HUES6 (cell line): ENCODE results near the gene OR10D3.
"Not testable (repeated sequence)": the region's sequence is repeated elsewhere in the genome, so short reads cannot be mapped to it uniquely, and the experiment has no call there.

Experiments used
- H3K27ac ChIP-seq: 2 replicates; pipeline ENCODE4 v1.7.0; 2013; ENCODE audit warnings: low read depth, mild to moderate bottlenecking, low read length, inconsistent platforms
- H3K27me3 ChIP-seq: 2 replicates; pipeline ENCODE4 v1.6.1; 2013; ENCODE audit warnings: low read length; ENCODE audit not compliant: control insufficient read depth, insufficient read depth
- H3K36me3 ChIP-seq: 2 replicates; pipeline ENCODE4 v1.6.1; 2013; ENCODE audit warnings: low read length; ENCODE audit not compliant: control insufficient read depth, insufficient read depth
- H3K4me1 ChIP-seq: 2 replicates; pipeline ENCODE4 v1.6.1; 2013; ENCODE audit warnings: low read length; ENCODE audit not compliant: control insufficient read depth, insufficient read depth
- H3K4me3 ChIP-seq: 2 replicates; pipeline ENCODE4 v1.5.1; 2013; ENCODE audit warnings: low read depth, low read length
- H3K9ac ChIP-seq: one replicate; pipeline ENCODE4 v1.6.1; 2013; ENCODE audit warnings: mild to moderate bottlenecking, low read length
- H3K9me3 ChIP-seq: 2 replicates; pipeline ENCODE4 v1.6.1; 2013; ENCODE audit warnings: low read depth, low read length; ENCODE audit not compliant: control insufficient read depth, insufficient read depth

OR10D3 gene, protein sequence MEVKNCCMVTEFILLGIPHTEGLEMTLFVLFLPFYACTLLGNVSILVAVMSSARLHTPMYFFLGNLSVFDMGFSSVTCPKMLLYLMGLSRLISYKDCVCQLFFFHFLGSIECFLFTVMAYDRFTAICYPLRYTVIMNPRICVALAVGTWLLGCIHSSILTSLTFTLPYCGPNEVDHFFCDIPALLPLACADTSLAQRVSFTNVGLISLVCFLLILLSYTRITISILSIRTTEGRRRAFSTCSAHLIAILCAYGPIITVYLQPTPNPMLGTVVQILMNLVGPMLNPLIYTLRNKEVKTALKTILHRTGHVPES

GRCh38 chr11:124183068-124183467 is at the start of gene OR10D3:
Gene OR10D3, plus strand, starts transcription at chr11:124183345. Its CDS starts 1,925 bp downstream, at chr11:124185270.
- Histone ChIP-seq H3K4me3 (no peak within 1 kb of the TSS), H3K36me3 (no peaks in the 10 kb centered on the region), H3K9me3 (peaks cover 3% of the 10 kb centered on the region; the same call in 1 of the 2 replicates), H3K27ac (no peak within 1 kb of the TSS), H3K27me3 (no peaks in the 10 kb centered on the region; the same call in 1 of the 2 replicates), H3K4me1 (no peaks in the 10 kb centered on the region), H3K9ac (no peak within 1 kb of the TSS)

DNA sequence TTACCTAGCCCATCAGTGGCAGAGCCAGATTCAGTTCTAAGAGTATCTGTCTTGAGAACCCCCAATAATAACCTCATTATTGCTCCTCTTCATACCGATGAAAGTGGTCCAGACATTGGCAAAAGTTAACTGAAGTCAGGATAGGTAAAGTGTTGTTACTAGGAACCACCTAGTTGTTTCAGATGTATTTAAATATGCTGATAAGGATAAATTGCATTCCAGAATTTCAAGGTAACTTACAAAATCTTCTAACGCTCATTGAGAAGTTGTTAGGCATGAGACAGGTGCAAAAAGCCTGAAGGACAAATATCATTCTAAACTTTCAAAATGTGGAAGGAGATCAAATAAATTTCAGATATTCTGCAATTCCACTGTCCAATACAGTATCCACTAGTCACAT is 40.1 kb upstream of the OR10D3 start:
- Histone ChIP-seq H3K36me3 (peaks cover 8% of the 10 kb centered on the region; the same call in 1 of the 2 replicates), H3K4me1 (no peaks in the 10 kb centered on the region), H3K27me3 (no peaks in the 10 kb centered on the region), H3K27ac (no peak overlapping the region), H3K4me3 (no peak overlapping the region), H3K9ac (no peak overlapping the region), H3K9me3 (no peaks in the 10 kb centered on the region)

DNA sequence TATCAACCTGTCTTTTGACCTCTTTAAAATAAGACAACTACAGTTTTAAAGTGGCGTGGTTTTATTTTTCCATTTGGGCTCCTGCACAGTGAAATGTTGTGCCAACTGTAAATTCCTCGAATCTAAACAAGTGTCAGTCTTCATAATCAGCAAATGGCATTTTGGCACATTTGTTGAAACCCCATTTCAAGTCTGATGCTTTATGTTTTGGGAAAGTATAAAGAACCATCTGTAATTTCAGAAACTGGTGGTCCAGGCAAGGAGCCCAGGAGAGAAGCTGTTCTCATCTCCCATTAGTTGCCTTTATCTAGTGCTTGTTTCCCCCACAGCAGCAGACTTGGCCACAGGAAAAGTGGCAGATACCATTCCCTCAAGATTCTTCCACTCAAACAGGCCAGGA is 35.2 kb upstream of the OR10D3 start:
- no peak overlapping the region for H3K4me3 ChIP-seq
- peaks cover 4% of the 10 kb centered on the region; the same call in 1 of the 2 replicates for H3K36me3 ChIP-seq
- H3K9me3 ChIP-seq = no peaks in the 10 kb centered on the region
- no peak overlapping the region for H3K27ac ChIP-seq
- H3K9ac ChIP-seq = no peak overlapping the region
- no peaks in the 10 kb centered on the region for H3K27me3 ChIP-seq
- no peaks in the 10 kb centered on the region for H3K4me1 ChIP-seq

- Histone ChIP-seq H3K4me1 (no peaks in the 10 kb centered on the region), H3K27me3 (peaks cover 3% of the 10 kb centered on the region; the same call in 1 of the 2 replicates), H3K27ac (no peak overlapping the region), H3K4me3 (no peak overlapping the region), H3K36me3 (no peaks in the 10 kb centered on the region), H3K9me3 (no peaks in the 10 kb centered on the region), H3K9ac (no peak overlapping the region)
Observed at GRCh38 chr11:124150684-124151083, 32.5 kb upstream of the OR10D3 start.

GRCh38 chr11:124152770-124153407 is 30.3 kb upstream of the OR10D3 start:
- H3K36me3 ChIP-seq = no peaks in the 10 kb centered on the region
- H3K9me3 ChIP-seq = no peaks in the 10 kb centered on the region
- no peak overlapping the region for H3K27ac ChIP-seq
- no peak overlapping the region for H3K9ac ChIP-seq
- no peak overlapping the region for H3K4me3 ChIP-seq
- H3K4me1 ChIP-seq = no peaks in the 10 kb centered on the region
- H3K27me3 ChIP-seq = peaks cover 3% of the 10 kb centered on the region; the same call in 1 of the 2 replicates

DNA sequence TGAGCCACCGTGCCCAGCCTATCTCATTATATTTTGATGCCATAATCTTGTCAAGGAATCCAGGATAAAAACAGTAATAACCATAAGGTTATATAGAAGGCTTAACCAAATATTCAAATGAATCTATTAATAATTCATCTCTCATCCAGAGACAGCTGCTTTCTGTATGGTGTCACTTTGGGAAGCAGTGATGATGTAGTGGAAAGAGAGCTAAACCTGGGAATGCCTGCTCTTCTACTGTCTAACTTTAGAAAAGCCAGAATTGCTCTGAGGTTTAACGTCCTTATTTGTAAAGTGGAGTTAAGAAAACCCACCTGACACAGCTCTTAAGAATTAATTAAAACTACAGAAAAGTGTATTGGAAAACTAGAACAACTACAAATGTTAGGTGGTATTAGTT is 29.3 kb upstream of the OR10D3 start:
- no peaks in the 10 kb centered on the region for H3K9me3 ChIP-seq
- H3K27ac ChIP-seq = no peak overlapping the region
- H3K4me1 ChIP-seq = no peaks in the 10 kb centered on the region
- H3K27me3 ChIP-seq = peaks cover 3% of the 10 kb centered on the region; the same call in 1 of the 2 replicates
- no peaks in the 10 kb centered on the region for H3K36me3 ChIP-seq
- H3K9ac ChIP-seq = no peak overlapping the region
- H3K4me3 ChIP-seq = no peak overlapping the region

GRCh38 chr11:124159481-124159880 is 23.7 kb upstream of the OR10D3 start:
- H3K9ac ChIP-seq = no peak overlapping the region
- H3K27me3 ChIP-seq = peaks cover 27% of the 10 kb centered on the region
- no peaks in the 10 kb centered on the region for H3K36me3 ChIP-seq
- no peak overlapping the region for H3K4me3 ChIP-seq
- H3K9me3 ChIP-seq = no peaks in the 10 kb centered on the region
- no peak overlapping the region for H3K27ac ChIP-seq
- no peaks in the 10 kb centered on the region for H3K4me1 ChIP-seq

DNA sequence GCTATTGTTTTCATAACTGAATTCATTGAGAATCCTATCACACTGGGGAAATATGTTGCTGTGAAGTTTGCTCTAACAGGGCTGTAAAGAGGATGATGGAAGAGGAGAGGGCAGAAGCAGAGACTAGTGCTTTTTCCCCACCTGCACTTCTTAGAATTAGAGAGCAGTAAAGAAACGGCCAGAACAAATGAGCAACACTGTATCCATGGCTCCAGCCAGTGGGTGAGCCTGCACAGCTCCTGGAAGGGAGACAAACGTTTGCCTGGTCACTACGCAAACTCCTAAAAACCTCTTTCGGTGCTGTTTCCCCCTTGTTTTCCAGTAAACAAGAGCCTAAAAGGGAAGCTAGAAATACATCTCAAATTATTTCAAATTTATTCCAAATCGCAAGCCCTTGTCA is 22.2 kb upstream of the OR10D3 start:
- peaks cover 35% of the 10 kb centered on the region for H3K27me3 ChIP-seq
- H3K36me3 ChIP-seq = no peaks in the 10 kb centered on the region
- no peaks in the 10 kb centered on the region for H3K4me1 ChIP-seq
- H3K9ac ChIP-seq = no peak overlapping the region
- H3K27ac ChIP-seq = no peak overlapping the region
- no peaks in the 10 kb centered on the region for H3K9me3 ChIP-seq
- no peak overlapping the region for H3K4me3 ChIP-seq

GRCh38 chr11:124167826-124168231 is 15.3 kb upstream of the OR10D3 start:
- no peaks in the 10 kb centered on the region for H3K9me3 ChIP-seq
- no peaks in the 10 kb centered on the region for H3K36me3 ChIP-seq
- H3K4me3 ChIP-seq = no peak overlapping the region
- H3K27ac ChIP-seq = no peak overlapping the region
- peaks cover 72% of the 10 kb centered on the region for H3K27me3 ChIP-seq
- H3K9ac ChIP-seq = no peak overlapping the region
- peaks cover 12% of the 10 kb centered on the region; the same call in 1 of the 2 replicates for H3K4me1 ChIP-seq

DNA sequence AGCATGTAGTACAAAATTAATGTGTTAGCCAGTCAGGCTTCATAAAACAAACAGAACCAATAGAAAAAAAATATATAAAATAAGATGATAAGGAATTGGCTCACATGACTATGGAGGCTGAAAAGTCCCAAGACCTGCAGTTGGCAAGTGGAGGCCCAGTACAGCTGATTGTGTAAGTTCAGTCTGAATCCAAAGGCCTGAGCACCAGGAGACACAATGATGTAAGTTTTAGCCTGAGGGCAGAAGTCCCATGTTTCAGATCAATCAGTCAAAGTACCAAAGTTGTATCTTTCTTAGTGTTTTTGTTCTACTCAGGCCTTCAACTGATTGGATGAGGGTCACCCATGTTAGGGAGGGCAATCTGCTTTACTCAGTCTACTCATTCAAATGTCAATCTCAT is 14.3 kb upstream of the OR10D3 start:
- Histone ChIP-seq H3K4me1 (peaks cover 12% of the 10 kb centered on the region; the same call in 1 of the 2 replicates), H3K27me3 (peaks cover 68% of the 10 kb centered on the region), H3K9ac (no peak overlapping the region), H3K4me3 (no peak overlapping the region), H3K27ac (no peak overlapping the region), H3K36me3 (no peaks in the 10 kb centered on the region), H3K9me3 (no peaks in the 10 kb centered on the region)

GRCh38 chr11:124170315-124170714 is 12.8 kb upstream of the OR10D3 start:
- peaks cover 19% of the 10 kb centered on the region for H3K4me1 ChIP-seq
- H3K4me3 ChIP-seq, H3K27ac ChIP-seq, H3K9me3 ChIP-seq, H3K36me3 ChIP-seq, H3K9ac ChIP-seq: not testable (repeated sequence)
- peaks cover 59% of the 10 kb centered on the region for H3K27me3 ChIP-seq
